K562 (cell line): ENCODE data around the gene TOM1L2. TPM values are rescaled to one million over a fixed set of nuclear protein-coding genes. Genes with fewer than 3 reads are reported as not detected.

Experiments
- ATF1 ChIP-seq, 2 experiments: fragments of 450-650 bp in 1 of 2; IDR thresholded peaks; 2 replicates each; pipeline ENCODE4 v1.6.1; 2016; ENCODE audit warnings: missing compliant biosample characterization in 1 of 2, missing genetic modification characterization in 1 of 2
- CBX3 ChIP-seq, 2 experiments: IDR thresholded peaks; 1 replicate in 1 of 2; 2 replicates in 1 of 2; pipeline ENCODE4 v1.6.1; 2012; ENCODE audit warnings: inconsistent platforms in 2 of 2, low read length in 2 of 2, borderline replicate concordance in 1 of 2, control low read depth in 1 of 2
- CREB3L1 ChIP-seq: fragments of 450-650 bp; IDR thresholded peaks from 2 replicates; pipeline ENCODE4 v1.6.1; 2014; ENCODE audit warnings: low read depth, mild to moderate bottlenecking, moderate library complexity, borderline replicate concordance
- EGR1 ChIP-seq: fragments of 450-650 bp; conservative IDR thresholded peaks from 2 replicates; pipeline ENCODE4 v1.6.1; 2017; ENCODE audit warnings: mild to moderate bottlenecking
- FOS ChIP-seq: IDR thresholded peaks from 3 replicates; pipeline ENCODE4 v1.6.1; 2011; ENCODE audit not compliant: insufficient read length; ENCODE audit errors: extremely low read depth
- KDM1A ChIP-seq, 2 experiments: fragments of 450-650 bp; IDR thresholded peaks; 2 replicates each; pipeline ENCODE4 v1.6.1; 2016; ENCODE audit warnings: mild to moderate bottlenecking in 2 of 2
- KLF13 ChIP-seq: fragments of 450-650 bp; IDR thresholded peaks from 2 replicates; pipeline ENCODE4 v1.6.1; 2016; ENCODE audit warnings: missing genetic modification characterization, low read depth, mild to moderate bottlenecking, missing compliant biosample characterization, moderate library complexity, borderline replicate concordance
- LCOR ChIP-seq: sonication (generic); formaldehyde crosslinking; IDR thresholded peaks from 2 replicates; pipeline ENCODE4 v1.8.0; 2022; ENCODE audit warnings: mild to moderate bottlenecking, missing genetic modification reagents
- LEF1 ChIP-seq: fragments of 450-650 bp; IDR thresholded peaks from 2 replicates; pipeline ENCODE4 v1.6.1; 2016; ENCODE audit warnings: mild to moderate bottlenecking
- NFATC3 ChIP-seq: fragments of 450-650 bp; IDR thresholded peaks from 2 replicates; pipeline ENCODE4 v1.6.1; 2017; ENCODE audit warnings: mild to moderate bottlenecking
- PURB ChIP-seq: sonication (generic); formaldehyde crosslinking; IDR thresholded peaks from 2 replicates; pipeline ENCODE4 v1.9.0; 2021; ENCODE audit warnings: low read depth, mild to moderate bottlenecking, missing genetic modification reagents
- RB1 ChIP-seq: fragments of 450-650 bp; IDR thresholded peaks from 2 replicates; pipeline ENCODE4 v1.6.1; 2017; ENCODE audit warnings: low read depth, mild to moderate bottlenecking
- RBM14 ChIP-seq: fragments of 200-400 bp; formaldehyde crosslinking; IDR thresholded peaks from 2 replicates; pipeline ENCODE4 v1.6.1; 2018; ENCODE audit warnings: low read depth, mild to moderate bottlenecking, low read length, moderate library complexity, borderline replicate concordance; ENCODE audit not compliant: insufficient read depth
- SIX5 ChIP-seq, 2 experiments: IDR thresholded peaks; 2 replicates each; pipeline ENCODE4 v1.6.1; 2011; ENCODE audit warnings: low read length in 2 of 2, borderline replicate concordance in 1 of 2, low read depth in 1 of 2, mild to moderate bottlenecking in 1 of 2, moderate library complexity in 1 of 2; ENCODE audit not compliant: insufficient read depth in 1 of 2
- TARDBP ChIP-seq: fragments of 450-650 bp; IDR thresholded peaks from 2 replicates; pipeline ENCODE4 v1.6.1; 2016
- ZNF24 ChIP-seq: fragments of 450-650 bp; IDR thresholded peaks from 2 replicates; pipeline ENCODE4 v1.6.1; 2016
- ZNF707 ChIP-seq: fragments of 250-450 bp; sonication (Bioruptor Pico); conservative IDR thresholded peaks from 2 replicates; pipeline ENCODE4 v1.8.0; 2022; ENCODE audit warnings: inconsistent platforms, mild to moderate bottlenecking, moderate library complexity
- polyA plus RNA-seq, 8 experiments: library from polyadenylated mRNA; depleted of rRNA in 4 of 8; stranded (reverse) in 5 of 8; unstranded in 3 of 8; fragments of >200 nt; fragmentation: Nextera tagmentation in 2 of 8; fragmentation: Illumina TruSeq in 1 of 8; extraction: Ambion mirVana in 2 of 8; extraction: Trizol in 1 of 8; gene quantifications; 2 replicates each; pipeline versions ENCODE4 v1.2.1 to v1.2.3, GENCODE V29; 2011 to 2014; ENCODE audit warnings: inconsistent platforms in 1 of 8, missing spikeins in 1 of 8
- total RNA-seq, 7 experiments: library from RNA; depleted of rRNA in 6 of 7; stranded (reverse); fragments of >200 nt in 6 of 7; fragmentation: Illumina TruSeq in 2 of 7; extraction: Trizol in 2 of 7; gene quantifications; 2 replicates each; pipeline versions ENCODE4 v1.2.1 to v1.2.3, GENCODE V29; 2011 to 2021; ENCODE audit warnings: low replicate concordance in 1 of 7
- TF ChIP-seq, protein P1 (sequence below): fragments of 250-450 bp; sonication (Bioruptor Pico); IDR thresholded peaks from 2 replicates; pipeline ENCODE4 v1.4.0; 2020; ENCODE audit warnings: mild to moderate bottlenecking
- TF ChIP-seq, protein P2 (sequence below): fragments of 250-450 bp; sonication (Bioruptor Pico); IDR thresholded peaks from 2 replicates; pipeline ENCODE4 v1.8.0; 2022; ENCODE audit warnings: inconsistent platforms
- TF ChIP-seq, protein P3 (sequence below): fragments of 250-450 bp; sonication (Bioruptor Pico); IDR thresholded peaks from 2 replicates; pipeline ENCODE4 v1.8.0; 2022; ENCODE audit warnings: inconsistent platforms, mild to moderate bottlenecking, moderate library complexity, borderline replicate concordance

Gene TOM1L2
- total and polyA plus RNA-seq, 9 of the 15 experiments (the other 6 are each of a cell fraction or from before 2014, with no cell fraction given) = 0.07 to 6.0 (median 2.5) TPM

DNA sequence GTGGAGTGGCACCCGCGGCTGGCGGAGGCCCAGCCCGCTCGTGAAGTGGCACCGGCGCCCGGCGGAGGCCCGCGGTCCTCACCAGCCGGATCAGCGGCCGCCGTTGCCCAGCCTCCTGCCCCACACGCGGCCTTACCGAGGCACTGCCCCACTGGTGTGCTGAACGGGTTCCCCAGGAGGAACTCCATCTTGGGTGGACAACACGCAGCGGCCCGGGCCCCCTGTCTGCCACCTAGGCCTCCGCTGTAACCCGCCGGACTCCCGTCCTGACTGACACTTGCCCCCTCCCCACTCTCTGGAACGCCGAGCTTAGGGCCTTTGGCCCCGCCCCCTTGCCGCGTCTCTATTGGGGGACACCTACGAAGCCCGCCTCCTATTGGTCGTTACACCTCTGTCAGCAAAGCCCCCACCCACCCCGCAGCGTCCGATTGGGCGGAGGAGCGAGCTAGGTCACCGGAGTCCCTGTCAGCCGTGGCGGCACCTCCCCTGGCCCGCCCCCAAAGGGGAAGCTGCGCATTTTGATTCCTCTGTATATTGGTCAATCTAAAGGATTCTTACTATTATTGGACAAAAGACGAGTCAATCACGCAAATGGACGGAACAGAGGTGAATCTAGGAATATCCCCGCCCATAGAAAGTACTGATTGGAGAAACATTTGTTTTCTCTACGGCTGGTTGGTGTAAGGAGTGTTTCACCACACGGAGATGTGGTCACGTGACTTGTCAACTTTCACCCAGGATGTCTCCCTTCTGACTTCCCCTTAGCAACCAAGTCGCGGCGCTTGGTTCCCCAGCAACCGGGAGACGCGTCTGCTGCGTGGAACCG lies at the start of gene TOM1L2, which contains the start of gene DRC3 (continued):
- TF ChIP-seq, protein P1, sequence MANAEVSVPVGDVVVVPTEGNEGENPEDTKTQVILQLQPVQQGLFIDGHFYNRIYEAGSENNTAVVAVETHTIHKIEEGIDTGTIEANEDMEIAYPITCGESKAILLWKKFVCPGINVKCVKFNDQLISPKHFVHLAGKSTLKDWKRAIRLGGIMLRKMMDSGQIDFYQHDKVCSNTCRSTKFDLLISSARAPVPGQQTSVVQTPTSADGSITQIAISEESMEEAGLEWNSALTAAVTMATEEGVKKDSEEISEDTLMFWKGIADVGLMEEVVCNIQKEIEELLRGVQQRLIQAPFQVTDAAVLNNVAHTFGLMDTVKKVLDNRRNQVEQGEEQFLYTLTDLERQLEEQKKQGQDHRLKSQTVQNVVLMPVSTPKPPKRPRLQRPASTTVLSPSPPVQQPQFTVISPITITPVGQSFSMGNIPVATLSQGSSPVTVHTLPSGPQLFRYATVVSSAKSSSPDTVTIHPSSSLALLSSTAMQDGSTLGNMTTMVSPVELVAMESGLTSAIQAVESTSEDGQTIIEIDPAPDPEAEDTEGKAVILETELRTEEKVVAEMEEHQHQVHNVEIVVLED (CRISPR knock-in tag) = no peak
- TF ChIP-seq, protein P2, sequence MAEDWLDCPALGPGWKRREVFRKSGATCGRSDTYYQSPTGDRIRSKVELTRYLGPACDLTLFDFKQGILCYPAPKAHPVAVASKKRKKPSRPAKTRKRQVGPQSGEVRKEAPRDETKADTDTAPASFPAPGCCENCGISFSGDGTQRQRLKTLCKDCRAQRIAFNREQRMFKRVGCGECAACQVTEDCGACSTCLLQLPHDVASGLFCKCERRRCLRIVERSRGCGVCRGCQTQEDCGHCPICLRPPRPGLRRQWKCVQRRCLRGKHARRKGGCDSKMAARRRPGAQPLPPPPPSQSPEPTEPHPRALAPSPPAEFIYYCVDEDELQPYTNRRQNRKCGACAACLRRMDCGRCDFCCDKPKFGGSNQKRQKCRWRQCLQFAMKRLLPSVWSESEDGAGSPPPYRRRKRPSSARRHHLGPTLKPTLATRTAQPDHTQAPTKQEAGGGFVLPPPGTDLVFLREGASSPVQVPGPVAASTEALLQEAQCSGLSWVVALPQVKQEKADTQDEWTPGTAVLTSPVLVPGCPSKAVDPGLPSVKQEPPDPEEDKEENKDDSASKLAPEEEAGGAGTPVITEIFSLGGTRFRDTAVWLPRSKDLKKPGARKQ = no peak
- TF ChIP-seq SIX5 (IDR thresholded peaks at IDR 0.05; ENCODE audit: borderline replicate concordance in 1 of 2, insufficient read depth in 1 of 2, low read depth in 1 of 2, low read length in 2 of 2) = no peak
- no peak for TF ChIP-seq NFATC3
- peak; percentile 39; the same call in 1 of the 2 replicates for TF ChIP-seq CREB3L1
- TF ChIP-seq FOS = peak; percentile 98
- TF ChIP-seq LCOR = 0 out of 2 replicates have a peak, but pooled peaks have one; percentile 38
- no peak for TF ChIP-seq ZNF707 (CRISPR knock-in tag)
- TF ChIP-seq KDM1A (IDR thresholded peaks at IDR 0.05) = no peak
- no peak for TF ChIP-seq PURB
- TF ChIP-seq TARDBP = no peak
- peak; percentile 66 for TF ChIP-seq RB1
- TF ChIP-seq KLF13 (tag) = no peak
- TF ChIP-seq EGR1 = no peak; the same call in 1 of the 2 replicates
- TF ChIP-seq LEF1 = no peak
- TF ChIP-seq ZNF24 = no peak
- TF ChIP-seq CBX3 (IDR thresholded peaks at IDR 0.05; ENCODE audit: borderline replicate concordance in 1 of 2, low read length in 2 of 2) = no peak
- TF ChIP-seq ATF1 (CRISPR knock-in tag; IDR thresholded peaks at IDR 0.05) = no peak
- TF ChIP-seq ATF1 (tag; IDR thresholded peaks at IDR 0.05) = peak; percentile 95
- TF ChIP-seq, protein P3, sequence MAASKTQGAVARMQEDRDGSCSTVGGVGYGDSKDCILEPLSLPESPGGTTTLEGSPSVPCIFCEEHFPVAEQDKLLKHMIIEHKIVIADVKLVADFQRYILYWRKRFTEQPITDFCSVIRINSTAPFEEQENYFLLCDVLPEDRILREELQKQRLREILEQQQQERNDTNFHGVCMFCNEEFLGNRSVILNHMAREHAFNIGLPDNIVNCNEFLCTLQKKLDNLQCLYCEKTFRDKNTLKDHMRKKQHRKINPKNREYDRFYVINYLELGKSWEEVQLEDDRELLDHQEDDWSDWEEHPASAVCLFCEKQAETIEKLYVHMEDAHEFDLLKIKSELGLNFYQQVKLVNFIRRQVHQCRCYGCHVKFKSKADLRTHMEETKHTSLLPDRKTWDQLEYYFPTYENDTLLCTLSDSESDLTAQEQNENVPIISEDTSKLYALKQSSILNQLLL (CRISPR knock-in tag) = no peak
- no peak for TF ChIP-seq RBM14
